Glutamatergic neuron (in vitro differentiated cells): ENCODE measurements around the gene RUSC1. TPM values are rescaled to one million over a fixed set of nuclear protein-coding genes. Genes with fewer than 3 reads are reported as not detected.

Source experiments
- DNase-seq: peaks from one replicate; pipeline ENCODE4 v3.0.0; 2022
- H3K27ac Mint-ChIP-seq: one replicate; pipeline ENCODE4 v1.8.0; 2020; ENCODE audit warnings: mild to moderate bottlenecking, mixed read lengths, inconsistent platforms; ENCODE audit not compliant: unreplicated experiment
- H3K27me3 Mint-ChIP-seq: one replicate; pipeline ENCODE4 v1.8.0; 2020; ENCODE audit warnings: mild to moderate bottlenecking, moderate library complexity, mixed read lengths, inconsistent platforms; ENCODE audit not compliant: unreplicated experiment
- H3K36me3 Mint-ChIP-seq: one replicate; pipeline ENCODE4 v1.8.0; 2020; ENCODE audit warnings: mild to moderate bottlenecking, mixed read lengths, inconsistent platforms; ENCODE audit not compliant: unreplicated experiment
- H3K4me1 Mint-ChIP-seq: one replicate; pipeline ENCODE4 v1.8.0; 2020; ENCODE audit warnings: mild to moderate bottlenecking, low read depth, mixed read lengths, inconsistent platforms; ENCODE audit not compliant: unreplicated experiment
- H3K4me3 Mint-ChIP-seq: one replicate; pipeline ENCODE4 v1.8.0; 2020; ENCODE audit warnings: mild to moderate bottlenecking, mixed read lengths, inconsistent platforms; ENCODE audit not compliant: unreplicated experiment
- H3K9me3 Mint-ChIP-seq: one replicate; pipeline ENCODE4 v1.8.0; 2020; ENCODE audit warnings: mild to moderate bottlenecking, moderate library complexity, mixed read lengths, inconsistent platforms; ENCODE audit not compliant: unreplicated experiment
- CTCF ChIP-seq: fragments of 200-600 bp; sonication (generic); IDR thresholded peaks from one replicate; pipeline ENCODE4 v1.5.0; 2021; ENCODE audit not compliant: partially characterized antibody, unreplicated experiment
- total RNA-seq: library from RNA; stranded (reverse); fragmentation: NEBNext Ultra II Directional; extraction: Animal tissue kit (Norgen Biotek cat#: 25700); gene quantifications from one replicate; pipeline ENCODE4 v1.2.1, GENCODE V29; 2021; ENCODE audit not compliant: unreplicated experiment

The RUSC1 gene
- total RNA-seq, 1 donor from 2014 or later, result 305 TPM

- no peak for TF ChIP-seq CTCF
- Mint-ChIP-seq H3K27ac (peak overlapping the region; percentile 50), H3K4me1 (peaks cover 8% of the 10 kb centered on the region), H3K9me3 (peaks cover 10% of the 10 kb centered on the region), H3K36me3 (no peaks in the 10 kb centered on the region), H3K4me3 (peak overlapping the region; percentile 71), H3K27me3 (peaks cover 17% of the 10 kb centered on the region)
- no peak for DNase-seq
Measured at GRCh38 chr1:155313261-155313660, 7.4 kb upstream of the RUSC1 start.

DNA sequence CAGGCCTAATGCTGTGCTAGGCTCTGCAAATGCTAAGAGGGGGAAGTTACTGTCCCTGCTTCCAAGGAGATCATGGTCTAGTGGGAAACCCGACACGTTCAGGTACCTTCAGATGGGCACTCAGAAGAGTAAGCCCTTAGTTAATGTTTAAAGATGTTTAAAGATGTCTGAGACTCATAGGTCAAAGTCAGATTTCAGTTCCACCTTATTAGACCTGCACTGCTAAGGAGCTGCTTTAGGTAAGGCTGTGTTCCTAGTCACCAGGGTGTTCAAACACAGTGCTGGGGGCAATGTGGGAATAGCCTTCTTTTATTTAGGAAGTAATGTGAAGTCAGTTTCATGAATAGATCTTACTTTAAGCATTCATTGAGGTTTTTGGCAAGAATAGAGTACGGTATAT lies 3.8 kb upstream of the RUSC1 start:
- peaks cover 24% of the 10 kb centered on the region for H3K27me3 Mint-ChIP-seq
- peaks cover 14% of the 10 kb centered on the region for H3K4me1 Mint-ChIP-seq
- no peak overlapping the region for H3K4me3 Mint-ChIP-seq
- no peak for TF ChIP-seq CTCF
- H3K9me3 Mint-ChIP-seq, result peaks cover 17% of the 10 kb centered on the region
- no peak overlapping the region for H3K27ac Mint-ChIP-seq
- DNase-seq, result no peak
- H3K36me3 Mint-ChIP-seq, result no peaks in the 10 kb centered on the region

GRCh38 chr1:155318082-155318481 lies 2.6 kb upstream of the RUSC1 start:
- no peaks in the 10 kb centered on the region for H3K36me3 Mint-ChIP-seq
- peaks cover 14% of the 10 kb centered on the region for H3K4me1 Mint-ChIP-seq
- DNase-seq, result no peak
- no peak overlapping the region for H3K27ac Mint-ChIP-seq
- peaks cover 23% of the 10 kb centered on the region for H3K9me3 Mint-ChIP-seq
- H3K27me3 Mint-ChIP-seq, result peaks cover 27% of the 10 kb centered on the region
- H3K4me3 Mint-ChIP-seq, result no peak overlapping the region
- TF ChIP-seq CTCF, result no peak

DNA sequence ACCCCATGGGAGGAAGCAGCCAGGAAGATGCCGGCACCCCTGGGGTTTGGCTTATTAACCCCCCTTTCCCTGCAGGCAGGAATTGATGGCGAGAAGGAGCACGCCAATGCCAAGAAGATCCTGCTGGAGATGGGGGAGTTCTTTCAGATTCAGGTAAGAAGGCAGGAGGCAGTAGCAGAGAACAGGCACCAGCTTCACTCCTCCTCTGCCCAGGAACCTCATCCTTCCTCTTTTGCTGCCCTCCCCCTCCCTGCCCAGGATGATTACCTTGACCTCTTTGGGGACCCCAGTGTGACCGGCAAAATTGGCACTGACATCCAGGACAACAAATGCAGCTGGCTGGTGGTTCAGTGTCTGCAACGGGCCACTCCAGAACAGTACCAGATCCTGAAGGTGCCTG lies 1.2 kb upstream of the RUSC1 start:
- no peaks in the 10 kb centered on the region for H3K36me3 Mint-ChIP-seq
- peaks cover 14% of the 10 kb centered on the region for H3K4me1 Mint-ChIP-seq
- no peak for TF ChIP-seq CTCF
- no peak for DNase-seq
- peaks cover 23% of the 10 kb centered on the region for H3K9me3 Mint-ChIP-seq
- peak overlapping the region; percentile 100 for H3K27ac Mint-ChIP-seq
- peak overlapping the region; percentile 97 for H3K4me3 Mint-ChIP-seq
- H3K27me3 Mint-ChIP-seq, result peaks cover 25% of the 10 kb centered on the region

- DNase-seq, result no peak
Measured at GRCh38 chr1:155320252-155320651, 442 bp upstream of the RUSC1 start.

More at GRCh38 chr1:155320252-155320651, 442 bp upstream of the RUSC1 start:
- Mint-ChIP-seq H3K4me3 (peak overlapping the region; percentile 97), H3K27me3 (peaks cover 25% of the 10 kb centered on the region), H3K27ac (peak overlapping the region; percentile 100), H3K4me1 (peaks cover 14% of the 10 kb centered on the region), H3K9me3 (peaks cover 23% of the 10 kb centered on the region), H3K36me3 (no peaks in the 10 kb centered on the region)
- no peak for TF ChIP-seq CTCF
